IMR-90 (cell line): Measurements from ENCODE around the gene SLC9A9. TPM values are rescaled to one million over a fixed set of nuclear protein-coding genes. Genes with fewer than 3 reads are reported as not detected.

Experiments used
- ATAC-seq: fragments of 200-7000 bp; cut with Tn5 transposase; 2 replicates; pipeline ENCODE4 v1.9.1; 2020; ENCODE audit warnings: low read depth, mild to moderate bottlenecking, moderate library complexity
- BruUV-seq: library from RNA; stranded (reverse); fragments of 400-500 nt; replicated peaks from 2 replicates; lab custom pipeline; 2021; lab: Mats Ljungman, UMichigan
- CTCF ChIA-PET: fragments of 300-600 bp; formaldehyde crosslinking; extraction: SDS; loops from one replicate; lab custom pipeline; 2021; ENCODE audit warnings: antibody characterized with exemption; lab: Yijun Ruan, JAX
- POLR2A ChIA-PET: fragments of 300-600 bp; sonication (Branson Sonifier 250); formaldehyde crosslinking; loops from one replicate; lab custom pipeline; 2022; ENCODE audit warnings: antibody characterized with exemption; ENCODE audit not compliant: unreplicated experiment; lab: Charles Lee
- DNase-seq: peaks from one replicate; pipeline ENCODE4 v3.0.0; 2013
- H2AFZ ChIP-seq: replicated peaks from 2 replicates; pipeline ENCODE3; 2013; ENCODE audit warnings: low read length, mild to moderate bottlenecking; ENCODE audit not compliant: poor library complexity
- H2AK5ac ChIP-seq: 2 replicates; pipeline ENCODE4 v1.6.1; 2013; ENCODE audit warnings: low read depth, low read length, inconsistent platforms
- H2AK9ac ChIP-seq: replicated peaks from 2 replicates; pipeline ENCODE3; 2013; ENCODE audit warnings: mild to moderate bottlenecking, low read depth, low read length, moderate library complexity; ENCODE audit not compliant: poor library complexity
- H2BK120ac ChIP-seq: 2 replicates; pipeline ENCODE4 v1.6.1; 2013; ENCODE audit warnings: low read depth, low read length, inconsistent platforms
- H2BK15ac ChIP-seq: 3 replicates; pipeline ENCODE4 v1.6.1; 2013; ENCODE audit warnings: low read depth, low read length, inconsistent platforms
- H2BK20ac ChIP-seq: 2 replicates; pipeline ENCODE4 v1.6.1; 2013; ENCODE audit warnings: low read depth, mild to moderate bottlenecking, inconsistent platforms, low read length, moderate library complexity
- H2BK5ac ChIP-seq: 2 replicates; pipeline ENCODE4 v1.6.1; 2013; ENCODE audit warnings: mild to moderate bottlenecking, low read depth, low read length, inconsistent platforms; ENCODE audit not compliant: poor library complexity, severe bottlenecking
- H3K14ac ChIP-seq: replicated peaks from 2 replicates; pipeline ENCODE4 v1.6.1; 2013; ENCODE audit warnings: low read depth, low read length, inconsistent platforms
- H3K18ac ChIP-seq: 2 replicates; pipeline ENCODE4 v1.6.1; 2013; ENCODE audit warnings: low read depth, low read length, control low read depth
- H3K23ac ChIP-seq: 2 replicates; pipeline ENCODE4 v1.6.1; 2013; ENCODE audit warnings: low read depth, low read length, inconsistent platforms
- H3K27ac ChIP-seq: 2 replicates; pipeline ENCODE4 v1.5.1; 2013; ENCODE audit warnings: mild to moderate bottlenecking, control low read depth, low read length; ENCODE audit not compliant: insufficient read depth
- H3K27me3 ChIP-seq: 2 replicates; pipeline ENCODE4 v1.6.1; 2013; ENCODE audit warnings: low read length; ENCODE audit not compliant: control insufficient read depth, insufficient read depth
- H3K36me3 ChIP-seq: 2 replicates; pipeline ENCODE4 v1.6.1; 2013; ENCODE audit warnings: low read length, mixed read lengths; ENCODE audit not compliant: control insufficient read depth, insufficient read depth
- H3K4ac ChIP-seq: 2 replicates; pipeline ENCODE4 v1.6.1; 2013; ENCODE audit warnings: low read depth, low read length, inconsistent platforms
- H3K4me1 ChIP-seq: 2 replicates; pipeline ENCODE4 v1.6.1; 2013; ENCODE audit warnings: low read length, mixed read lengths; ENCODE audit not compliant: control insufficient read depth, insufficient read depth
- H3K4me2 ChIP-seq: 2 replicates; pipeline ENCODE4 v1.6.1; 2013; ENCODE audit warnings: low read depth, mild to moderate bottlenecking, control low read depth, low read length, moderate library complexity
- H3K4me3 ChIP-seq: 2 replicates; pipeline ENCODE4 v1.5.1; 2013; ENCODE audit warnings: low read depth, mild to moderate bottlenecking, control low read depth, low read length, moderate library complexity; ENCODE audit not compliant: insufficient read depth
- H3K56ac ChIP-seq: 2 replicates; pipeline ENCODE4 v1.6.1; 2013; ENCODE audit warnings: low read length, inconsistent platforms; ENCODE audit not compliant: insufficient read depth; ENCODE audit errors: extremely low read depth
- H3K79me1 ChIP-seq, 2 experiments: 2 replicates each; pipeline ENCODE4 v1.6.1; 2013; ENCODE audit warnings: low read length in 2 of 2, inconsistent platforms in 1 of 2, low read depth in 1 of 2
- H3K9ac ChIP-seq: 2 replicates; pipeline ENCODE4 v1.6.1; 2013; ENCODE audit warnings: low read depth, low read length, control low read depth
- H3K9me1 ChIP-seq: 2 replicates; pipeline ENCODE4 v1.6.1; 2013; ENCODE audit warnings: low read length, inconsistent platforms; ENCODE audit not compliant: insufficient read depth
- H3K9me3 ChIP-seq: 2 replicates; pipeline ENCODE4 v1.6.1; 2013; ENCODE audit warnings: low read length; ENCODE audit not compliant: control insufficient read depth, insufficient read depth
- H4K20me1 ChIP-seq: 2 replicates; pipeline ENCODE4 v1.6.1; 2013; ENCODE audit warnings: low read length, inconsistent platforms; ENCODE audit not compliant: insufficient read depth
- H4K5ac ChIP-seq: 2 replicates; pipeline ENCODE4 v1.6.1; 2013; ENCODE audit warnings: mild to moderate bottlenecking, low read depth, low read length, control low read depth
- H4K8ac ChIP-seq, 2 experiments: 2 replicates each; pipeline ENCODE4 v1.6.1; 2013; ENCODE audit warnings: low read depth in 2 of 2, low read length in 2 of 2, control low read depth in 1 of 2, inconsistent platforms in 1 of 2
- H4K91ac ChIP-seq: 2 replicates; pipeline ENCODE4 v1.6.1; 2013; ENCODE audit warnings: low read depth, low read length, inconsistent platforms; ENCODE audit not compliant: insufficient read depth
- BHLHE40 ChIP-seq: fragments of 150-350 bp; IDR thresholded peaks from 2 replicates; pipeline ENCODE4 v1.6.1; 2016; ENCODE audit warnings: mild to moderate bottlenecking, low read depth, low read length
- WGBS, 2 experiments: methylation state at CpG; one replicate each; pipeline versions ENCODE4 v1.1.5 to v1.1.7; 2013; ENCODE audit warnings: missing lambda C conversion rate in 2 of 2; ENCODE audit not compliant: insufficient read length in 1 of 2; ENCODE audit errors: extremely low coverage in 2 of 2; 5-methylcytosine and 5-hydroxymethylcytosine counted together
- dilution Hi-C: fragments of 300-500 bp; cut with HindIII; formaldehyde crosslinking; loops from one replicate; pipeline ENCODE4 v1.14.3; 2018; ENCODE audit warnings: low sequenced_read_pairs; ENCODE audit not compliant: unreplicated experiment
- in situ Hi-C: fragments of 300-500 bp; cut with MboI; formaldehyde crosslinking; loops from 3 replicates; pipeline ENCODE4 v1.14.3; 2019; ENCODE audit warnings: low sequenced_read_pairs, inconsistent platforms, mixed read lengths
- intact Hi-C: fragments of 100-400 bp; cut with micrococcal nuclease; formaldehyde crosslinking; loops from 2 replicates; pipeline ENCODE4 v1.10.0; 2022
- polyA plus RNA-seq, 3 experiments: library from polyadenylated mRNA; depleted of rRNA; stranded (reverse); fragments of >200 nt; gene quantifications; 2 replicates each; pipeline ENCODE4 v1.2.3, GENCODE V29; 2012; ENCODE audit warnings: low replicate concordance in 1 of 3
- total RNA-seq: library from RNA; depleted of rRNA; stranded (reverse); fragments of >200 nt; gene quantifications from 2 replicates; pipeline ENCODE4 v1.2.3, GENCODE V29; 2012
- TF ChIP-seq, protein P1 (sequence below): conservative IDR thresholded peaks from 2 replicates; pipeline ENCODE4 v1.5.1; 2012; ENCODE audit warnings: mild to moderate bottlenecking, low read depth, low read length, improper control_type of control experiment

Gene SLC9A9
- total and polyA plus RNA-seq, 2 of the 4 experiments (the other 2 are of a cell fraction): 1.4 to 2.3 TPM

DNA sequence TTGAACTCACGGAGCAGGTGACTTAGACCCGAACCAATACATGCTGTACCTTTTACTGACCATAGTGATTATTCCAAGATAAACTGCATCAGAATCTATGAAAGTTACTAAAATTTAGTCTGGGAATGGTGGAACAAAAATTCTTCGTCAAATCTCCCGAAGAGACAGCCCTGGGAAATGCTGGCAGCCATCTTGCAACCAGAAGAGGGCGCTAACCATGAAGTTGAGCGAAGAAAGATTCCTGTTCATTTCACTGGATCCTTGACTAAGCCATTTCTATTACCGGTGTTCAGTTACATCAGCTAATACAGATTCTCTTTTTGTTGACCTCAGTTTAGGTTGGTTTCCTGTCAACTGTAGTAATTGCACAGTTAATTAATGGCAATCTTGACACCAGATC lies 199.6 kb downstream of the SLC9A9 start:
- H2AK5ac ChIP-seq: no peak overlapping the region
- H3K4me3 ChIP-seq: no peak overlapping the region
- no peaks in the 10 kb centered on the region for H3K9me1 ChIP-seq
- 70% methylated on average over 2 of the region's 7 CpGs; no CpG with 5 or more reads in 1 of the 2 experiments for WGBS, 2 experiments
- H3K27ac ChIP-seq: no peak overlapping the region
- H4K91ac ChIP-seq: no peak overlapping the region
- dilution Hi-C loops (no loop called here), intact Hi-C loops (loop anchor here (10.0 kb wide), 1 partner anchor 604 kb away; no protein-coding TSS in a partner anchor), in situ Hi-C loops (no loop called here)
- H3K14ac ChIP-seq: no peak overlapping the region
- H2BK5ac ChIP-seq: no peak overlapping the region
- H4K5ac ChIP-seq: no peak overlapping the region
- no peak for DNase-seq
- POLR2A ChIA-PET: no interaction called here
- H3K36me3 ChIP-seq: no peaks in the 10 kb centered on the region
- H2BK15ac ChIP-seq: no peak overlapping the region
- no peak overlapping the region for H3K9ac ChIP-seq
- no peaks in the 10 kb centered on the region for H3K27me3 ChIP-seq
- no peak overlapping the region for H3K18ac ChIP-seq
- no peaks in the 10 kb centered on the region for H3K9me3 ChIP-seq
- no peak overlapping the region for H3K23ac ChIP-seq
- CTCF ChIA-PET: interaction anchor here (0.8 kb wide), 1 partner anchor 120 kb away, joined by 4 read pairs; no protein-coding TSS in a partner anchor
- H2BK20ac ChIP-seq: no peak overlapping the region
- no peak overlapping the region for H2AK9ac ChIP-seq
- no peak overlapping the region for H3K56ac ChIP-seq
- no peak overlapping the region for H2AFZ ChIP-seq
- H3K4me1 ChIP-seq: no peaks in the 10 kb centered on the region
- no TSS peak for BruUV-seq
- no peak overlapping the region for H3K4me2 ChIP-seq
- no peaks in the 10 kb centered on the region for H4K20me1 ChIP-seq
- no peak for ATAC-seq
- no peak overlapping the region for H2BK120ac ChIP-seq
- H3K4ac ChIP-seq: no peak overlapping the region
- H4K8ac ChIP-seq: no peak overlapping the region
- no peak for TF ChIP-seq BHLHE40
- TF ChIP-seq, protein P1, sequence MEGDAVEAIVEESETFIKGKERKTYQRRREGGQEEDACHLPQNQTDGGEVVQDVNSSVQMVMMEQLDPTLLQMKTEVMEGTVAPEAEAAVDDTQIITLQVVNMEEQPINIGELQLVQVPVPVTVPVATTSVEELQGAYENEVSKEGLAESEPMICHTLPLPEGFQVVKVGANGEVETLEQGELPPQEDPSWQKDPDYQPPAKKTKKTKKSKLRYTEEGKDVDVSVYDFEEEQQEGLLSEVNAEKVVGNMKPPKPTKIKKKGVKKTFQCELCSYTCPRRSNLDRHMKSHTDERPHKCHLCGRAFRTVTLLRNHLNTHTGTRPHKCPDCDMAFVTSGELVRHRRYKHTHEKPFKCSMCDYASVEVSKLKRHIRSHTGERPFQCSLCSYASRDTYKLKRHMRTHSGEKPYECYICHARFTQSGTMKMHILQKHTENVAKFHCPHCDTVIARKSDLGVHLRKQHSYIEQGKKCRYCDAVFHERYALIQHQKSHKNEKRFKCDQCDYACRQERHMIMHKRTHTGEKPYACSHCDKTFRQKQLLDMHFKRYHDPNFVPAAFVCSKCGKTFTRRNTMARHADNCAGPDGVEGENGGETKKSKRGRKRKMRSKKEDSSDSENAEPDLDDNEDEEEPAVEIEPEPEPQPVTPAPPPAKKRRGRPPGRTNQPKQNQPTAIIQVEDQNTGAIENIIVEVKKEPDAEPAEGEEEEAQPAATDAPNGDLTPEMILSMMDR: no peak
- H3K79me1 ChIP-seq: no peaks in the 10 kb centered on the region
